GM06990 (cell line): ENCODE measurements around the gene MBP.

Source experiments
- DNase-seq: peaks from one replicate; pipeline ENCODE4 v3.0.0-alpha.2; 2011; ENCODE audit not compliant: insufficient read length; ENCODE audit errors: extremely low read depth
- H3K27me3 ChIP-seq: replicated peaks from 2 replicates; pipeline ENCODE4 v1.6.0; 2011; ENCODE audit warnings: low read length; ENCODE audit not compliant: control insufficient read depth, insufficient read depth
- H3K36me3 ChIP-seq: 2 replicates; pipeline ENCODE4 v1.5.1; 2011; ENCODE audit warnings: low read length; ENCODE audit not compliant: control insufficient read depth, insufficient read depth
- H3K4me3 ChIP-seq: replicated peaks from 2 replicates; pipeline ENCODE4 v1.5.1; 2011; ENCODE audit warnings: low read depth, mild to moderate bottlenecking, control low read depth, low read length
- CTCF ChIP-seq: IDR thresholded peaks from 2 replicates; pipeline ENCODE4 v1.5.1; 2011; ENCODE audit warnings: low read length, control low read depth, mild to moderate bottlenecking, inconsistent platforms; ENCODE audit not compliant: insufficient read depth, poor library complexity, severe bottlenecking

MBP gene

GRCh38 chr18:77068321-77069312, 64.0 kb downstream of the MBP start:
- DNase-seq: peak; percentile 55
- peak; percentile 7 for TF ChIP-seq CTCF
- H3K27me3 ChIP-seq: no peaks in the 10 kb centered on the region
- peak overlapping the region; percentile 32 for H3K4me3 ChIP-seq
- H3K36me3 ChIP-seq: peaks cover 8% of the 10 kb centered on the region

- Histone ChIP-seq H3K27me3 (no peaks in the 10 kb centered on the region), H3K4me3 (peak overlapping the region; percentile 24), H3K36me3 (peaks cover 5% of the 10 kb centered on the region)
- peak; percentile 46 for TF ChIP-seq CTCF
- DNase-seq: peak; percentile 76
Measured at GRCh38 chr18:77067291-77068061, 65.1 kb downstream of the MBP start.

GRCh38 chr18:77066689-77067088, 65.9 kb downstream of the MBP start:
- Histone ChIP-seq H3K36me3 (peaks cover 6% of the 10 kb centered on the region), H3K27me3 (no peaks in the 10 kb centered on the region), H3K4me3 (no peak overlapping the region)
- no peak for DNase-seq
- no peak for TF ChIP-seq CTCF

GRCh38 chr18:77066101-77066500, 66.5 kb downstream of the MBP start:
- H3K4me3 ChIP-seq: no peak overlapping the region
- no peak for TF ChIP-seq CTCF
- no peaks in the 10 kb centered on the region for H3K27me3 ChIP-seq
- DNase-seq: no peak
- H3K36me3 ChIP-seq: peaks cover 6% of the 10 kb centered on the region

GRCh38 chr18:77065221-77065981, 67.2 kb downstream of the MBP start:
- H3K4me3 ChIP-seq: no peak overlapping the region
- H3K36me3 ChIP-seq: peaks cover 6% of the 10 kb centered on the region
- DNase-seq: peak; percentile 71
- H3K27me3 ChIP-seq: no peaks in the 10 kb centered on the region
- no peak for TF ChIP-seq CTCF
